ENCODE data around the gene DBNL. TPM values are rescaled to one million over a fixed set of nuclear protein-coding genes. Genes with fewer than 3 reads are reported as not detected.

Gene DBNL
- polyA plus RNA-seq, 1 donor from 2014 or later: 124 TPM

DNA sequence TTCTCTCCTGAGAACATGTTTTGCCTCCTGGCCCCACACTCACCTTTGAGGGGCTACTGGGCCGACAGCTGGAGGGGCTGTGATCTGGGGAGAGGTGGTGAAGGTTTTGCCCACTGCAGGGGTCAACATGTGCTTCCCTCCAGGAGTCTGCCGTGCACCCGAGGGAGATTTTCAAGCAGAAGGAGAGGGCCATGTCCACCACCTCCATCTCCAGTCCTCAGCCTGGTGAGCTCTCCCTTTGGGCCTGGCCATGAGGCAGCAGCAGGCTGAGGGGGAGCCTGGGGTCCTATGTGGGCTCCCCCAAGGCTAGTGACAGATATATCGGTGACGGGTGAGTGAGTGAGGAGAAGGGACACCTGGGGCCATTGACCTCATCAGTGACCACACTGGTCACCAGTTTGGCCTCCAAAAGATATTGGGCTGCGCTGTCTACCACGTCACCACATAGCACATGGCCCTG lies 14.3 kb downstream of the DBNL start:
- no peak overlapping the region for H3K9ac ChIP-seq (ENCODE audit: low read length)
- no peak overlapping the region for H2AFZ ChIP-seq (ENCODE audit: low read depth, low read length)
- no peak overlapping the region for H3K4me2 ChIP-seq (ENCODE audit: low read length)
- no peak overlapping the region for H3K27ac ChIP-seq (ENCODE audit: low read length)
- H3K9me3 ChIP-seq (ENCODE audit: low read length): peaks cover 6% of the 10 kb centered on the region
- no peak overlapping the region for H3K4me3 ChIP-seq (ENCODE audit: low read length)
- peaks cover 7% of the 10 kb centered on the region for H3K79me2 ChIP-seq (replicated peaks; ENCODE audit: insufficient read depth, low read length)
- no peaks in the 10 kb centered on the region for H3K9me2 ChIP-seq (ENCODE audit: insufficient read depth, low read length)
- no peaks in the 10 kb centered on the region for H3F3A ChIP-seq (ENCODE audit: insufficient read depth, low read length, poor library complexity, severe bottlenecking)
- TF ChIP-seq SMC3 (conservative IDR thresholded peaks at IDR 0.05; ENCODE audit: poor library complexity): no peak
- no peak for TF ChIP-seq TAF1 (IDR thresholded peaks at IDR 0.05; ENCODE audit: low read depth)
- TF ChIP-seq POLR2AphosphoS5 (IDR thresholded peaks at IDR 0.05): no peak
- TF ChIP-seq, protein P1, sequence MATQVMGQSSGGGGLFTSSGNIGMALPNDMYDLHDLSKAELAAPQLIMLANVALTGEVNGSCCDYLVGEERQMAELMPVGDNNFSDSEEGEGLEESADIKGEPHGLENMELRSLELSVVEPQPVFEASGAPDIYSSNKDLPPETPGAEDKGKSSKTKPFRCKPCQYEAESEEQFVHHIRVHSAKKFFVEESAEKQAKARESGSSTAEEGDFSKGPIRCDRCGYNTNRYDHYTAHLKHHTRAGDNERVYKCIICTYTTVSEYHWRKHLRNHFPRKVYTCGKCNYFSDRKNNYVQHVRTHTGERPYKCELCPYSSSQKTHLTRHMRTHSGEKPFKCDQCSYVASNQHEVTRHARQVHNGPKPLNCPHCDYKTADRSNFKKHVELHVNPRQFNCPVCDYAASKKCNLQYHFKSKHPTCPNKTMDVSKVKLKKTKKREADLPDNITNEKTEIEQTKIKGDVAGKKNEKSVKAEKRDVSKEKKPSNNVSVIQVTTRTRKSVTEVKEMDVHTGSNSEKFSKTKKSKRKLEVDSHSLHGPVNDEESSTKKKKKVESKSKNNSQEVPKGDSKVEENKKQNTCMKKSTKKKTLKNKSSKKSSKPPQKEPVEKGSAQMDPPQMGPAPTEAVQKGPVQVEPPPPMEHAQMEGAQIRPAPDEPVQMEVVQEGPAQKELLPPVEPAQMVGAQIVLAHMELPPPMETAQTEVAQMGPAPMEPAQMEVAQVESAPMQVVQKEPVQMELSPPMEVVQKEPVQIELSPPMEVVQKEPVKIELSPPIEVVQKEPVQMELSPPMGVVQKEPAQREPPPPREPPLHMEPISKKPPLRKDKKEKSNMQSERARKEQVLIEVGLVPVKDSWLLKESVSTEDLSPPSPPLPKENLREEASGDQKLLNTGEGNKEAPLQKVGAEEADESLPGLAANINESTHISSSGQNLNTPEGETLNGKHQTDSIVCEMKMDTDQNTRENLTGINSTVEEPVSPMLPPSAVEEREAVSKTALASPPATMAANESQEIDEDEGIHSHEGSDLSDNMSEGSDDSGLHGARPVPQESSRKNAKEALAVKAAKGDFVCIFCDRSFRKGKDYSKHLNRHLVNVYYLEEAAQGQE (IDR thresholded peaks at IDR 0.05; ENCODE audit: borderline replicate concordance): no peak
- TF ChIP-seq MXI1 (conservative IDR thresholded peaks at IDR 0.05; ENCODE audit: poor library complexity, severe bottlenecking): no peak
- no peak for TF ChIP-seq RAD21 (conservative IDR thresholded peaks at IDR 0.05)
- TF ChIP-seq, protein P2, sequence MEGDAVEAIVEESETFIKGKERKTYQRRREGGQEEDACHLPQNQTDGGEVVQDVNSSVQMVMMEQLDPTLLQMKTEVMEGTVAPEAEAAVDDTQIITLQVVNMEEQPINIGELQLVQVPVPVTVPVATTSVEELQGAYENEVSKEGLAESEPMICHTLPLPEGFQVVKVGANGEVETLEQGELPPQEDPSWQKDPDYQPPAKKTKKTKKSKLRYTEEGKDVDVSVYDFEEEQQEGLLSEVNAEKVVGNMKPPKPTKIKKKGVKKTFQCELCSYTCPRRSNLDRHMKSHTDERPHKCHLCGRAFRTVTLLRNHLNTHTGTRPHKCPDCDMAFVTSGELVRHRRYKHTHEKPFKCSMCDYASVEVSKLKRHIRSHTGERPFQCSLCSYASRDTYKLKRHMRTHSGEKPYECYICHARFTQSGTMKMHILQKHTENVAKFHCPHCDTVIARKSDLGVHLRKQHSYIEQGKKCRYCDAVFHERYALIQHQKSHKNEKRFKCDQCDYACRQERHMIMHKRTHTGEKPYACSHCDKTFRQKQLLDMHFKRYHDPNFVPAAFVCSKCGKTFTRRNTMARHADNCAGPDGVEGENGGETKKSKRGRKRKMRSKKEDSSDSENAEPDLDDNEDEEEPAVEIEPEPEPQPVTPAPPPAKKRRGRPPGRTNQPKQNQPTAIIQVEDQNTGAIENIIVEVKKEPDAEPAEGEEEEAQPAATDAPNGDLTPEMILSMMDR (IDR thresholded peaks at IDR 0.05; ENCODE audit: poor library complexity, severe bottlenecking): no peak
- no peak for TF ChIP-seq EZH2 (IDR thresholded peaks at IDR 0.05; ENCODE audit: borderline replicate concordance, insufficient read depth, low read length, poor library complexity, severe bottlenecking)
- no peak for TF ChIP-seq EP300 (conservative IDR thresholded peaks at IDR 0.05; ENCODE audit: poor library complexity, severe bottlenecking)
- H4K20me1 ChIP-seq (ENCODE audit: insufficient read depth): no peaks in the 10 kb centered on the region
- H3K36me3 ChIP-seq (ENCODE audit: insufficient read depth, low read length): peaks cover 16% of the 10 kb centered on the region
- H3K27me3 ChIP-seq (ENCODE audit: insufficient read depth, low read depth, low read length): no peaks in the 10 kb centered on the region

DNA sequence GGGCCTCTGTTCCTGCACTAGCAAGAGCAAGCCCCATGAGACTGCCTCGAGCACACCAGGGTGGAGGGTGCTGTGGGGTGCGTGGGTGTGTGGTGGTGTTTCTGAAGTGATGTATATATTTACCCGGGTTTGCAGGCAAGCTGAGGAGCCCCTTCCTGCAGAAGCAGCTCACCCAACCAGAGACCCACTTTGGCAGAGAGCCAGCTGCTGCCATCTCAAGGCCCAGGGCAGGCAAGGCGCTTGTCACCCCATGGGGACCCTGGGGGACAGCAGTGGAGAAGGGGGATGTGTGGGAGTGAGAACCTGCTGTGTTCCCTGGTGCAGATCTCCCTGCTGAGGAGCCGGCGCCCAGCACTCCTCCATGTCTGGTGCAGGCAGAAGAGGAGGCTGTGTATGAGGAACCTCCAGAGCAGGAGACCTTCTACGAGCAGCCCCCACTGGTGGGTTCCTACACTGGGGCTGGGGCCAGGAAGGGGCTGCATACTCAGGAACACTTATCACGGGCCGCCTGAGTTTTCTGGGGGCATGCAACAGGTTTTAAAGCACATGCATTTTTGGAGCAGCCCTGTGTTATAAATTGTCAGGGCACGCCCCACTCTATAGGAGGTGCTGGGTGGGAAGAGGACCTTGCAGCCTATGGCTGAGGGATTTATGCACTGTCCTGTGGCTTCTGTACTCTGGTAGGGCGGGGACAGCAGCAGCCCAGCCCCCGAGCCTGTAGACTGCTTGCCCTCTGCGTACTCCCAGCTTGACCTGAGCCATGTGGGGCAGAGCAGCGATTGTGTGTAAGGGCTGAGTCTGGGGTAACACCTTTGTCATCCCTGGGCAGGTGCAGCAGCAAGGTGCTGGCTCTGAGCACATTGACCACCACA lies 15.0 kb downstream of the DBNL start:
- Histone ChIP-seq H4K20me1 (ENCODE audit: insufficient read depth) (no peaks in the 10 kb centered on the region), H3K4me3 (ENCODE audit: low read length) (no peak overlapping the region), H3K79me2 (replicated peaks; ENCODE audit: insufficient read depth, low read length) (peaks cover 7% of the 10 kb centered on the region), H3K9ac (ENCODE audit: low read length) (no peak overlapping the region), H3K27ac (ENCODE audit: low read length) (no peak overlapping the region), H2AFZ (ENCODE audit: low read depth, low read length) (no peak overlapping the region), H3K9me3 (ENCODE audit: low read length) (peaks cover 6% of the 10 kb centered on the region), H3K9me2 (ENCODE audit: insufficient read depth, low read length) (no peaks in the 10 kb centered on the region), H3F3A (ENCODE audit: insufficient read depth, low read length, poor library complexity, severe bottlenecking) (no peaks in the 10 kb centered on the region), H3K36me3 (ENCODE audit: insufficient read depth, low read length) (peaks cover 16% of the 10 kb centered on the region), H3K27me3 (ENCODE audit: insufficient read depth, low read depth, low read length) (no peaks in the 10 kb centered on the region), H3K4me2 (ENCODE audit: low read length) (no peak overlapping the region)
- no peak for TF ChIP-seq SMC3 (conservative IDR thresholded peaks at IDR 0.05; ENCODE audit: poor library complexity)
- TF ChIP-seq TAF1 (IDR thresholded peaks at IDR 0.05; ENCODE audit: low read depth): no peak
- TF ChIP-seq EP300 (conservative IDR thresholded peaks at IDR 0.05; ENCODE audit: poor library complexity, severe bottlenecking): no peak
- no peak for TF ChIP-seq EZH2 (IDR thresholded peaks at IDR 0.05; ENCODE audit: borderline replicate concordance, insufficient read depth, low read length, poor library complexity, severe bottlenecking)
- TF ChIP-seq POLR2AphosphoS5 (IDR thresholded peaks at IDR 0.05): no peak
- TF ChIP-seq, protein P2 (IDR thresholded peaks at IDR 0.05; ENCODE audit: poor library complexity, severe bottlenecking): no peak
- TF ChIP-seq RAD21 (conservative IDR thresholded peaks at IDR 0.05): no peak
- TF ChIP-seq MXI1 (conservative IDR thresholded peaks at IDR 0.05; ENCODE audit: poor library complexity, severe bottlenecking): no peak
- TF ChIP-seq, protein P1 (IDR thresholded peaks at IDR 0.05; ENCODE audit: borderline replicate concordance): no peak

All from neural cell (in vitro differentiated cells).